ENCODE results near the gene CPED1.
A peak's percentile ranks its signal among the peaks of the same experiment; 100 is the strongest.
"Not testable (repeated sequence)": the region's sequence is repeated elsewhere in the genome, so short reads cannot be mapped to it uniquely, and the experiment has no call there.

Gene CPED1

DNA sequence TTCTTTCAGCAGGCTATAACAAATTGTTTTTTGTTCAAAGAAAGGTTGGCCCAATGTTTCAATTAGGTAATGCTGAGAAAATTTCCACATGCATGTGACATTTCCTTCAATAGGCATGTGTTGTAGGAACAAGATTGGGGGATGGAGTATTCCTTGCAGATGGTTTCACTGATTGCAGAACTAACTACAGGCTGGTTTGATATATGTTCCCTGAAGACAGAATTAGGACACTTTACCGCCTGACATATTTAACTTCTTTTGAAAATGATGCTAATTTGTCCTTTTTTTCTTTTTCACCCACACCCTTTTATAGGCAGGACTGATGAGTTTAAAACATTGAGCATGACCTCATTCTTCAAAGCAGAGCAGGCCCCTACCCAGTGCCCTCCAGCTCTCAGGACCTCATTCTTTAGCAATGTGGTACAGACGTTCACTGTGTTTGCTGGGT lies 163.3 kb downstream of the CPED1 start:
- DNase-seq (ENCODE audit: low read depth): no peak

DNA sequence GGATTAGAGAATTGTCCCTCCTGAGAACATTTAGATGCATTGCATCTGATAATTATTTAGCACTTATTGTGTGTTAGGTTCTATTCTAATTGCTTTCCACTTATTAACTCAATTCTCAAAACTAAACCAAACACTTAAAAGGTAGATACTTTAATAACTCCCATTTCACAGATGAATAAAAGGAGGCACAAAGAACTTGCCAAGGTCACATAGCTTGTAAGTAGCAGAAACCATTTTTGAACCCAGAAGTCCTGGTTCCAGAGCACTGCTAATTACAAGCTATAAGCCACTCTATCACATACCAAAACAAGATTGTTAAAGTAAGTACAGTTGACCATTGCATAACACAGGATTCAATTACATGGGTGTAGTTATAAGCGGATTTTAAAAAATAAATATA lies 164.9 kb downstream of the CPED1 start:
- DNase-seq (ENCODE audit: low read depth): no peak

DNA sequence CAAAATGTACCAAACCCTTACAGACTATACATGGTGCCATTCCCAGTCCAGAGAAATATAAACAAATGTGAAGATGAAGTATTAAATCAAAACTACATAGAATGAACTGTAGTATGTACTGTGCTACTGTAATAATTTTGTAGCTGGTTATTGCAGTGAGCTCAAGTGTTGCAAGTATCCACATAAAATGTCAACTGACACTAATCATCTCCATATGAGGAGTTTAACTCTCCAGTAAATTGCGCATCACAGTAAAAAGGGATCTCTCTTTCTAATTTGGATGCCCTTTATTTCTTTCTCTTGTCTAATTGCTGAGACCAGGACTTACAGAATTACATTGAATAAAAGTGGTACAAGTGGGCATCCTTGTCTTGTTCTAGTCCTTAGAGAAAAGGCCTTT lies 165.5 kb downstream of the CPED1 start:
- no peak for DNase-seq (ENCODE audit: low read depth)

DNA sequence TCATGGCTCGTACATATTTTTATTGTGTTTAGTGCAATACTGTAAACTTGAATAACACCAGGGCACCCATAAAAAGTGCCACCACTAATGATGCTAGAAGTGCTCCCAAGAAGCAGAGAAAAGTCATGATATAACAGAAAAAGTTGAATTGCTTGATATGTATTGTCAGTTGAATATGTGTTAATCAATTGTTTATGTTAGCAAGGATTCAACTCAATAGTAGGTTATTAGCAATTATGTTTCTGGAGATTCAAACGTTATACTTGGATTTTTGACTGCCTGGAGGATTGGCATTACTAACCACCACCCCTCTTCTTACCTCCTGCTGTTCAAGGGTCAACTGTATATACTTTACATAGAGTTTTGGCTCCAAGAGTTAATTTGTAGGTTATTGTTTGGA lies 168.3 kb downstream of the CPED1 start:
- DNase-seq (ENCODE audit: low read depth): no peak

DNA sequence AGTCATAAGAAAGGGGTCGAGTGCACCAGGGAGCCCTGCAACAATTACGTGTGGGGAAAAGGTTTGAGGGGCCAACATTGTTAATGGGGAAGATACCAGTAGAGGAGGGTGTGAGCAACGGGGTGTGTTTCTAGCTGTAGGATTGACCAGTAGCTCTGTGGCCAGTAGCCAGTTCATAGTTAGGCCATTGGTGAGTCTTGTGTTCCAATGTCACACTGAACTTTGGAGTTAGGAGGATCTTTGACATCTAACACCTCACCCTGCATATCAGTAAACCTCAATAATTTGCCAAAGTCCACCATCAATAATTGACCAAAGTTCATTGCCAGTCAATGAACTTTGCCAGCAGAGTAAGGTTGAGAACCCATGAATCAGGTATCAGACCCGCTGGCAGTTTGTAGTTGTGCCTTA lies 168.8 kb downstream of the CPED1 start:
- no peak for DNase-seq (ENCODE audit: low read depth)

DNA sequence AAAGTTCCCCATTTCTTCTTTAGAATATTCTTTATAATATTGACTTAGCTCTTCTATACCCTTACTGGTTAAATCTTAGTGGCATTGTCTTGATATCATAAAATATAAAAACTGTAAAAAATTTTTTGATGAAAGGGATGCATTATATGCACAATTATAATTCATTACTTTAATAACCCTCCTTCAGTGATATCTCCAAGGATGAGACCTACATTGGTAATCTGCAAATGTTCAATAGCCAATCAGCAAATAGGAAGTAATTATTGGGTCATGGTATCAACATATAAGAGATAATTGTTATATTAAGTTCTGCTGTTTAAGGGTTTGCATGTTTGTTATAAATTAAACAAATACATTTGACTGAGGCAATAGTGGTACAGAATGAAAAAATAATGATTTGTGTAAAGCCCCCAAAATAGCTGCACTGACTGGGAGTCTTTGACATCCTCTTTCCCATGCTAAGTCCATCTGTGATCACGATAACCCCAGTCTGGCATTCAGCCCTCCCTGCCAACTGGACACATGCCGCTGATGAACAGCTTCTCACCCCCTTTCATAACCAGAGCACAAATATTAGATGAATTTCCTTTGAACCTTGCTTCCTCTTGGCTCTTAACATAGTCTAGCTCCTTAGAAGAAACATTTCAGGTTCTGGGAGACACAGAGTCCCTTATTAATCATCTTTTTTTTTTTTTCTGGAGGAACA lies 169.5 kb downstream of the CPED1 start:
- no peak for DNase-seq (ENCODE audit: low read depth)

DNA sequence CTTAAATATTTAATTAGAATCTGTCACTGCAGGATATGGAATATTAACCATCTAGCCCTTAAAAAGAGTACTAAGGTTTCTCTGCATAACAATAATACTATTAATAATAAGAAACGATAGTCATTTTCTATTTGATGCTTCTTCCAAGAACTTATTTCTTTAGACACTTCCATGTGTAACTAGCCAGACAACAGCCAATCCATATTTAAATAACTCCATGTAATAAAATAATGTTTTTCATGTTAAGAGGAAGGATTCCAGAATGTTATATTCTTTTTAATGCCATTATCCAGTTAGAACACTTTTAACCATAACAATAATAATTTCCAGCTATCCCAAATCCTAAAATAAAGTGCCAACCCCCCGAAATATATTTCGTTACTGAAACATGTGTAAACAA lies 170.2 kb downstream of the CPED1 start:
- no peak for DNase-seq (ENCODE audit: low read depth)

DNA sequence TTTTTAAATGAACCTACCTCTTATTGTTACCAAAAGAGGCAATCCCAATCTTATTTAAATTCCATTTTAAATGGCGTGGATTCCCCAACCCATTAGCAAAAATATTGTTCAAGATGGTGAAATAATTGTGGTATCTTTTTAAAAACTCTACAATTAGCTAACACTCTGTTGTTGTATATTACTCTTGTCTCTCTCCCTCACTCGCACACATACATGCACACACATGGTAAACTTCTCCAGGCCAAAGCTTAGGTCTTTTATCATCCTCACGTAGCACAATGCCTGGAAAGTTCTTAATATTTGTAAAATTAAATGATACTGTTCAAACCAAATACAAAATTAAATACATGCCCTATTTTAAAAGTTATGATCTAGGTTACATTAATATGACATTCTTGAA lies 171.0 kb downstream of the CPED1 start:
- no peak for DNase-seq (ENCODE audit: low read depth)

DNA sequence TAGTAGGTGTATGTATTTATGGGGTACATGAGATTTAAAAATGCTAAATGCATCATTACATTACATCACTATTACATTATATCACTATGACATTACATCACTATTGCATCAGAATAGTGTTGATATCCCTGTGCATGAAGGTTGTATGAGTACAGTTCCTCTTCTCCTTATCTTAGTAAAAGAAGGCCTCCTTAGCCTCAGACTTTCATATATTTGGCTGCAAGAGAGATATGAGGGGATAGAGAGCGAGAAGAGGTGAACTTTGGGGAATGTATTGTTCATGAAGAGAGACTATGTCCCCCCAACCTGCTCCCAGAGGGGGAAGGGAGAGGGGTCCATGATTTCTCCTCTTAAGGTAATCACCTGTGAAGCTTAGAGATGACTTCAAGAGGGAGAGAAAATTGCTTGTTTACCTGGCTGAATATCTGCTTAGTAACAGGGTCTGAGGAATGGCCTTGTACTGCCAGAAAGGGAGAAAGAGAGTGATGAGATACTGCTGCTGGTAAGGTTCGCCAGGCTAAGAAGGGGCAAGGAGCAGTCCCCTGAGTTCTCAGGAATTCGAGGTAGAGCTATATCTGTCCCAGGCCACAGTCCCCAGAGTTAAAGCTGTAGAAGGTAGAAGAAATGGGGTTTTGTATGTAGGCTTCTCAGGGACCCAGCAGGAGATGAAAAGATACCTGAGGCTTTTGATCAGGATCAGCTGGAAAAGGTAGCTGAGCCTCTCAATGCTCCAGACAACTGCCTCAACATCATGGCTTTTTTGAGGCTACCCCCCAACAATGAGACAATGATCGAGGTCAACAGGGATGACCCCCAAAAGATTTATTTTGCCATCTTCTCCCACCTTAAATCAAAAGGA lies 171.9 kb downstream of the CPED1 start:
- DNase-seq (ENCODE audit: low read depth): no peak

DNA sequence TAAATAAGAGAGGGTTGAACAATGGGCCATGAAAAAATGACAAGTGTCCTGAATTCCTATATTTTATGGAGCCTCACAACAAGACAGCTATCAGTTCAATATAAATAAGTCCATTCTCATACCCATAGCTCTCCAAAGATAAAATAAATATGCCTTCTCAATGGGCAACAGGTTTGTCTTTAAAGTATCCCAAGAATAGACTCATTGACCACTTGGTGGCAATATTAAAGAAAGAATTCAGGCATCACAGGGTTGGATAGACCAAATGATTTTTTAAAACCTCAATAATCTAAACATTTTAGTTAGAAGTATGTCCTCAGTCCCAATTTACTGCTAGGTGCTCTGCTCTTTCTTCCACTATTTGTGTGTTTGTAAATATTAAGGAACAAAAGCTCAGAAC lies 175.2 kb downstream of the CPED1 start:
- peak; percentile 7 for DNase-seq (ENCODE audit: low read depth)

DNA sequence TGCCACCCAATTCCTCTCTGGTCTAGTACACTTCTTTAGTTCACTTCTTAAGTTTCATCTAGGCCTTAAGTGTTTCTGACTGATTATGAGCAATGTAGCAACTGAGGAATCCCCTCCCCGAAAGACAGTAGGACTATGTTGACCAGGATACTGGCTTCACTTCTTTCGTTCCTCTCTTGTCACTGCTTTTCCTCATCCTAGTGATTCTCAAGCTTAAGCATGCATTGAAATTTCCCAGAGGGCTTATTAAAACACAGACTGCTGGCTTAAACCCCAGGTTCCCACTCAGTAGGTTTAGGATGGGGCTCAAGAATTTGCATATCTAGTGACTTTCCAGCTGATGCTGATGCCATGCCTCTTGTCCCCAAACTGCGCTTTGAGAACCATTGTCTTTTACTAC lies 175.7 kb downstream of the CPED1 start:
- no peak for DNase-seq (ENCODE audit: low read depth)

DNA sequence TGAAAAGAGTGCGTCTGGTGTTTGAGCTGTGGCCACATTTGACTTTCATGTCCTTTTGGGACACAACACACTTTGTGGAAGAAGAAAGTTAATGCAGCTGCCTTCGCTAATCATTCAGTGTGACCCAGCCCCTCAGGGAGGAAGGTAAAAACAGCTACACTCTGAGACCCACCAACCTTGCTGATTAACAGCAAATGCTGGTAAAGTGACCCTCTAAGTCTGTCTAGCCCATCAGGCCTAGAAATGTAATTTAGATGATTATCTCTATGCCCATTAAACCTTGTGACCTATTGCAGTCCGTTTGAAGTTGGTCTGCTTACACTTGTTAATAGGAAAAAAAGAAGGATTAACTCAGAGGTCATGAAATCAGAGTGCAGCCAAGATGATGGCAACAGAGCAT lies 178.4 kb downstream of the CPED1 start:
- DNase-seq (ENCODE audit: low read depth): no peak

DNA sequence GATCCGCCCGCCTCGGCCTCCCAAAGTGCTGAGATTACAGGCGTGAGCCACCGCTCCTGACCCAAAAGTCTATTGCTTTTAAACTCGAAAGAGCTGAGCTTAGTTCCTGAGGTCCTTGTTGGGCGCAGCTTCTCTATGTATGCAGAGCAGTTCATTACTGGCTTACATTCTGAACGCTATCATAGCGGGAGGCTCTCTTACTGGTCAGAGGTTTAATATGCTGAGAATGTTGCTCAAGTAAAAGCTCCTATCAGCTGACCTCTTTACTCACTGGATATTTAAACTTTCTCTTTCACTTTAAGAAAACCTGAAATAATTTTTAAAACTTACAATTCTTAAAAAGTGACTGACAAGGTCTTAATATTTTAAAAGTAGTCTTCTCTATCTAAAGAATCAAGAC lies 179.5 kb downstream of the CPED1 start:
- peak; percentile 20 for DNase-seq (ENCODE audit: low read depth)

DNA sequence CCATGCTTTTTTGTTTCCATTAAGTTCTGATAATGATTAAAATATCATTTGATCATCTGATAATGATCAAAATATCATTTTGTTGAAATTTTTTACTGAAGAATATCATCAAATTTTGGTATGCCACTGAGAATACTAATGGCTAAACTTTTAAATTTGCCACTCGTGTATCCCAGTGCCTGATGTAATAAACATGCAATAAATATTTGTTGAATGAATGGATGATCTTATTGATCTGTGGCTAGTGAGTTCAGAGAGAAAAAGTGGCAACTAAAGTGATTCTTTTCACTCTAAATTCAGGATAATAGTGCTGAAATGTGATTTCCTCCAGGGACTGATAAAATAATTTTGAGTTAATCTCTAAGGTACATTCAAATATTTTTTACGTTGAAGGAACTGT lies 181.0 kb downstream of the CPED1 start:
- no peak for DNase-seq (ENCODE audit: low read depth)

DNA sequence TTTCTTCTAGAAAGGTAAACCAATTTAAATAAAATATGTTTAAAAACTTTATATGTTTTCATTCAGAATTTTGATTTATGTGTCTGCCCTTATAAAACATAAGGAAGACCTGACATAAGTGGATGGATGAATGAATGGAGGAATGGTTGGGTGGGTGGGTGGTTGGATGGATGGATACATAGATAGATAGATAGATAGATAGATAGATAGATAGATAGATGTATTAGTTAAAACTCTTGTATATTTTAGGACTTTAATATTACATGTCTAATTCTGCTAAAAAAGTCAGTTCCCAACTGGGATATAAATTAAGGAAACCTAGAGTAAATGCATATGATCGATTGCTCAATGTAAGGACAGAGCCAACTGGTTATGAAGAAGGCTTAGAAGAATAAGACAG lies 184.0 kb downstream of the CPED1 start:
- DNase-seq (ENCODE audit: low read depth): no peak

DNA sequence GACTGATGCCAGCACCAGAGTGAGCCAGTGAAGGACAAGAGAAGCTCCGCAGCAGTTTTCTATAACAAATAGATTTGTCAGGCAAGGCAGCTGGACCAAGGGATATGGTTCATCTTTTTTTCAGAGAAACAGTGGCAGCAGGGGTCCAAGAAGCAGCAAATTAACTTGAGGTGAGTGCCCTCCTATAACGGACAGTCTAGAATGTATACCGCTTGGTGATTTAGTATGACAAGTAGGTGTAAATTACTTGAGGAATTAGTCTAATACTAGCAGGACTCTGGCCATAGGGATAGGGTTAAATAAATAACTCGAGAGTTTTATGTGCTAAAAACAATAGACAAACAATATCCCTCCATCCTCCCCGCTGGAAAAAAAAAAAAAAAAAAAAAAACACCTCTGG lies 187.3 kb downstream of the CPED1 start:
- DNase-seq (ENCODE audit: low read depth): no peak

DNA sequence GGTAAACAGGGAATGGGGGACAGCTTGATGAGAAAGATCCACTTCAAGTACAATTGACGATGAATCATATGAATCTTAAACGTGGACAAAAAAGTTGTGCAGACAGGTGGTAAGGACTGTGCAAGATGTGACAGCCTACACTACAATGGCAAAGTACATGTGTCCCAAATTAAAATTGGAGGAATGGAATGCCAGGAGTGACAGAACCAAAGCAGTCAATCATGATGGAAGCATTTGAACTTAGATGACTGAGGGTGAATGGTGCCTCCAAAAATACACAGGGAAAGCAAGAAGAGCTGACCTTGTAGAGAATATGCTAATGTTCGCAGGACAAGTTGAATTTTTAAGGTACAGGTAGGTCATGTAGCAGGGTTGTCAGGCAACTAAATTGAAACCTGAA lies 189.9 kb downstream of the CPED1 start:
- DNase-seq (ENCODE audit: low read depth): no peak

DNA sequence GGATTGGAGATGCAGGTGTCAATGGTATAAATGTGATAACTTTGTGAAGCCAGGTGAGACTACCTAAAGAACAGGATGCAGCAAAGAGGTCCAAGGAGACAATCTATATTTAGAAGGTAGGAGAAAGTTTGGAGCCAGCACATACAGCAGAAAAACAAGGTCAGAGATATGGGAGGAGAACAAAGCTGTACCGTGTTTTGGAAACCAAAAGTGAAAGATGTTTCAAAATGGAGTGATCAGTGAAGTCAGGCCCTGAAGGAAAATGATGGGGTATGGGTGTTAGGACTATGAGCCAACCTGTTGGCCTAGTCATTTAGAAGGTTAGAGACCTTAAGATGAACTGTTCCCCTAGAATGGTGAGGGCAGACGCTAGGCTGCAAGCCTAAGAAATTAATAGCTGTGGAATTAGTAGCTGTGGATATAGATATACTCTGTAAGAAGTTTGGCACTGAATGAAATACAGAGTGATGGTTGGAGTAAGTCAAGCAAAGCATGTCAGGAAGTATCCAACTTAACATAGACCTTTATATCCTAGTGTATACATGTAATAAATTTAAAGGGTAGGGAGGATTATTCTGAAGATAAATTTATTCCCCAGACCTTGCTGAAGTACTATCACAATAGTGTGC lies 190.5 kb downstream of the CPED1 start:
- DNase-seq (ENCODE audit: low read depth): no peak

DNA sequence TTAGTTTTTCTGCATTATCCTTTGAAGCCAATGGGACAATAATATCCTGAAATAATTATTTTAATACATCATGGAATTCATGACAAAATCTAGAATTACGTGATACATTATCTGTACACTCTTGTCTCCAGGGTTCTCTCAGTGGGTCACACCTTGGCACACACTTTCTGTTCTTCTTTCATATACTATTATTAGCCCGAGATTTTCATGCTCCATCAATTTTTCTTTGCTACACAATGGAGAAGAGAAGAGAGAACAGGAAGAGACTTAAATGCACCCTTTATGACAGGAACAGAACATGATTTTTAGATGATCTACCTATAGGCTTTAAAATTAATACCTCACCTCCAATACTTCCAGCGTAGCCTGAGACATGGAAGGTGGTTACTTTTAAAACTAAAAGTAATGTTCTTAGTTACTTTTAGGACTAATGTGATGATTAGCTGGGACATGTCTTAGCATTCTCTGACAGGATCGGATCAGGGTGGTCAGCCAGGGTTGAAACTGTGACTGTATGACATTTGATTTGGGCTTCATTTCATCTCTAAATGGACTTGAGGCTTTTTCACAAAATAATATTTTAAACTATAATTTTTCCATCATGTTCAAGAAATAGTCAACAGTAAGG lies 192.0 kb downstream of the CPED1 start:
- no peak for DNase-seq (ENCODE audit: low read depth)

DNA sequence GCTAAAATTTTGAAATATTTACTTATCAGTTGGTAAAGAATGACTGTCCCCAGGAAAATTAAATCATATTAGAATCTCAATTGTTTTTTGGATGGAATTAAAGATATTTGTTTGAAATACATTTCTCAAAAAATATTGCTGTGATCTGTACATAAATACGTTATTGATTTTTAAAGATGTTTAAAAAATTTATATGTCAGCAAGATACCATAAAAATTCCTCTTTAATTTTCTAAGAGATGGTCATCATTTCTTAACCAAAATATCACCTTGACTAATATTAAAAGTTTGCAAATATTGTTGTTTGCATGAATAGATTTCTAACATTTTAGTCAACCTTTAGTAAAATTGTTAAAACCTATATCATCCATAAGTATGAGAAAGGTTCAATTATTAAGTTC lies 192.8 kb downstream of the CPED1 start:
- no peak for DNase-seq (ENCODE audit: low read depth)

DNA sequence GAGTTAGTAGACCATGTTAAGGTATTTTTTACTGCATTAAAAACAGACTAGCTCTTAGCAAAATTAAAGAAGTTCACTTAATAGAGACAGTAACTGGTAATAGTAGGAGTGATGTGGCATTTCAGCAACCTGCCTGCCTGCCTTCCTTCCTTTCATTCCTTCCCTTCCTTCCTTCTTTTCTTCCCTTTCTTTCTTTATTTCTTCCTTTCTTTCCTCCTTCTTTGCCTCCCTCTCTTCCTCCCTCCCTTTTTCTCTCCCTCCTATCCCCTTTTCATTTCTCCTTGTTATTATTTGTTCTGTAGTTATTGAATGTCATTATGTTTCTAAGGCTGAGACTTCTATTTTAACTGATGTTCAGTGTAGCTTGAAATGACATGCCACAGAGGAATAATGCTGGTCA lies 193.8 kb downstream of the CPED1 start:
- no peak for DNase-seq (ENCODE audit: low read depth)

DNA sequence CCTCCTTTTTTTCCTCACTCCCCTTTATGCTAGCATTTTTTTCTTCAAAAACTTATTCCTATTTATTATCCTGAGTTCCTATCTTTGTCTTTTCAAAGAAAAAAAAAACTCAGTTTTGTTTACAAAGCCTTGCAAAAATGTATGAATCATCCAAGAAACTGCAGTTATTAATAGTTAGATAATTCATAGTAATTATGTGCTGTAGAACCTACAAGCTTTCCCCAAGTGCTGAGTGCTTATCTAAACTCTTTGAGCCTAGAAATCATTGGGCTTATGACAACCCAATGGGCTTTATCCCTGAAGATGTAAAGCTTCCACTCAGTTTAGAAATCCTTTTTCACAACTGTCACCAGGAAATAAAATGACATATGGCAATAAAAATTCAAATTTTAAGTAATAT lies 194.4 kb downstream of the CPED1 start:
- peak; percentile 28 for DNase-seq (ENCODE audit: low read depth)

DNA sequence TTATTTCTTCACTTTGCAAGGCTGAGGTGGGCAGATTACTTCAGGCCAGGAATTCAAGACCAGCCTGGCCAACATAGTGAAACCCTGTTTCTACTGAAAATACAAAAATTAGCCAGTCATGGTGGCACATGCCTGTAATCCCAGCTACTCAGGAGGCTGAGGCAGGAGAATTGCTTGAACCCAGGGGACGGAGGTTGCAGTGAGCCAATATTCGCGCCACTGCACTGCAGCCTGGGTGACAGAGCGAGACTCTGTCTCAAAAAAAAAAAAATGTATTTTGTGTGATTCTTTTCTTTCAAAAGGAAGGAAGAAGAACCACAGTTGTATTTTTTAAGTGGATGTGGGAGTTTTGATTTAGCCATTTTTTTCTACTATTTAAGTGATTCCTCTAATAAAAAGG lies 195.4 kb downstream of the CPED1 start:
- DNase-seq (ENCODE audit: low read depth): not testable (repeated sequence)

All from ELR (cell line).